HG03342 (cell line): ENCODE measurements around the gene CASP12.

ENCODE experiments used
- ATAC-seq: cut with Tn5 transposase; IDR thresholded peaks from one replicate; pipeline ENCODE4 v1.9.1; 2021; ENCODE audit warnings: mild to moderate bottlenecking, moderate library complexity; ENCODE audit not compliant: unreplicated experiment

CASP12 gene

GRCh38 chr11:104841185-104841584, 57.1 kb downstream of the CASP12 start:
- ATAC-seq: no peak

GRCh38 chr11:104837969-104838639, 60.2 kb downstream of the CASP12 start:
- no peak for ATAC-seq

- no peak for ATAC-seq
Observed at GRCh38 chr11:104836691-104837090, 61.6 kb downstream of the CASP12 start.
